Body of pancreas (tissue), 4 donors: ENCODE measurements around the gene FNTB.

Experiments used
- CTCF ChIP-seq, 7 experiments: fragments of 450-650 bp in 4 of 7; fragments of 200-600 bp in 3 of 7; sonication (generic) in 3 of 7; IDR thresholded peaks; one replicate each; pipeline ENCODE4 v1.5.1; 2016 to 2019; ENCODE audit warnings: antibody characterized with exemption in 7 of 7
- POLR2A ChIP-seq, 3 donors: fragments of 450-650 bp; IDR thresholded peaks; one replicate each; pipeline ENCODE4 v1.6.1; 2016; ENCODE audit warnings: antibody characterized with exemption in 3 of 3, mild to moderate bottlenecking in 2 of 3

- TF ChIP-seq CTCF (IDR thresholded peaks at IDR 0.05) (no peak), POLR2A (IDR thresholded peaks at IDR 0.05) (no peak)
Measured at GRCh38 chr14:65003394-65003793, 16.7 kb downstream of the FNTB start.
